NCI-H1105 treated with DMSO at 0.1 percent for 48 hours (cell line): ENCODE measurements around the gene HOXC4.
A peak's percentile ranks its signal among the peaks of the same experiment; 100 is the strongest.

Experiments
- DNase-seq: peaks from one replicate; lab custom pipeline; 2025; lab: John Stamatoyannopoulos, UW

HOXC4 gene

DNA sequence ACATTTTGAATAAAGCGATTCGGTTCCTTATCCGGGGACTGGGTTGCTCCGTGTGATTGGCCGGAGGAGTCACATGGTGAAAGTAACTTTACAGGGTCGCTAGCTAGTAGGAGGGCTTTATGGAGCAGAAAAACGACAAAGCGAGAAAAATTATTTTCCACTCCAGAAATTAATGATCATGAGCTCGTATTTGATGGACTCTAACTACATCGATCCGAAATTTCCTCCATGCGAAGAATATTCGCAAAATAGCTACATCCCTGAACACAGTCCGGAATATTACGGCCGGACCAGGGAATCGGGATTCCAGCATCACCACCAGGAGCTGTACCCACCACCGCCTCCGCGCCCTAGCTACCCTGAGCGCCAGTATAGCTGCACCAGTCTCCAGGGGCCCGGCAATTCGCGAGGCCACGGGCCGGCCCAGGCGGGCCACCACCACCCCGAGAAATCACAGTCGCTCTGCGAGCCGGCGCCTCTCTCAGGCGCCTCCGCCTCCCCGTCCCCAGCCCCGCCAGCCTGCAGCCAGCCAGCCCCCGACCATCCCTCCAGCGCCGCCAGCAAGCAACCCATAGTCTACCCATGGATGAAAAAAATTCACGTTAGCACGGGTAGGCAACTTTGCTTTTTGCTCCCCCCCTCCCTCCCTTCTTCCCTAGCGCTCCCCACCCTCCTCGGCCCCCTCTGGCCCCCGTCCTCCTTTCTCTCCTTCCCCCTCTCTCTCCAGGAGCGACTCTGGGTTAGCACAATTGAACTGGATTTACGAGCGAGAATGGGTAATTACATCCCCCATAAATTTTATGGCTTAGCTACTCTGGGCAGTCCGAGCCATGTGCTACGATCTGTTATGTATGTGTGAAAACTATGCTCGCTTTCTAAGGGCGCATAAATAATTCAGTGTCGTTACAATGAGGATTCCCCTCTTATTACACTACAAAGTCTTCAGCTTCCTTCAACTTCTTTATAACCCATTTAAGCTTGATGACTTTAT lies at the start of gene HOXC4:
HOXC4 (plus strand) TSS at position 85 of the 991 bp plus-strand sequence; CDS start at position 173, 88 bp downstream.
- DNase-seq: no peak

DNA sequence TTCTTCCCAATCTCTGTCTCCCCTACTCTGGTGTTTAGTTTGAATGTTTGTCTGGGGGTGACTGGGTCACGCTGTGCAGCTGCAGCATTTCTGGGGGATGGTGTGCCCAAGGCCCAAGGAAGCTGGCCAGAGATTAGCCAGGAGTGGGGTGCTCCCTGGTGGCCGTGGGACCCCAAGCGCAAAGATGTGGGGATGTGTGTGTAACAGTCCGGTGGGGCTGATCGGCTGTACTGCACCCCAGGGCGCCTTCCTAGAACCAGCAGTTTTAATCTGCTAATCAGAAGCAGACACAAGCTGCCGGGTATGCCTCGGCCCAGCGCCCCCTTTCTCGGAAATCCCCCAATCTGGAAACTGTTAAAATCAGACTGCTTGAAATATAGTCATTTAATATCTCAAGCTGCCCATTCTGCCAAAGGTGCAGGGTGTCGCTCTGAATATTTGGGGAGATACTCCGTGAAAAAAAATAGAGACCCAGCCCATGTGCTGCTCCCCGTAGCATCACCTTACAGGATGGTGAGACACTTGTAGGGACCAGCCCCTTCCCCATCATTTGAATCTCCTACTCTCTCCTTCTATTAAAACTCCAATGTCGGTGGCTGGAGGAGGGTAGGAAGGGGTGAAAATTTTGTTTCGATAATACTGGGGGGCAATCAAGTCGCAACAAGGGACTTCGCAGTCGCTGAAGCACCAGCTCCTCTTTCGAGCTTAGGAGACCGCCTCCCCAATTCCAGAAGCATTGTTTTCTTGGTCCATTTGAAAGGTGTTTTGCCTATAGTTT lies 49.4 kb upstream of the HOXC4 start:
- no peak for DNase-seq

DNA sequence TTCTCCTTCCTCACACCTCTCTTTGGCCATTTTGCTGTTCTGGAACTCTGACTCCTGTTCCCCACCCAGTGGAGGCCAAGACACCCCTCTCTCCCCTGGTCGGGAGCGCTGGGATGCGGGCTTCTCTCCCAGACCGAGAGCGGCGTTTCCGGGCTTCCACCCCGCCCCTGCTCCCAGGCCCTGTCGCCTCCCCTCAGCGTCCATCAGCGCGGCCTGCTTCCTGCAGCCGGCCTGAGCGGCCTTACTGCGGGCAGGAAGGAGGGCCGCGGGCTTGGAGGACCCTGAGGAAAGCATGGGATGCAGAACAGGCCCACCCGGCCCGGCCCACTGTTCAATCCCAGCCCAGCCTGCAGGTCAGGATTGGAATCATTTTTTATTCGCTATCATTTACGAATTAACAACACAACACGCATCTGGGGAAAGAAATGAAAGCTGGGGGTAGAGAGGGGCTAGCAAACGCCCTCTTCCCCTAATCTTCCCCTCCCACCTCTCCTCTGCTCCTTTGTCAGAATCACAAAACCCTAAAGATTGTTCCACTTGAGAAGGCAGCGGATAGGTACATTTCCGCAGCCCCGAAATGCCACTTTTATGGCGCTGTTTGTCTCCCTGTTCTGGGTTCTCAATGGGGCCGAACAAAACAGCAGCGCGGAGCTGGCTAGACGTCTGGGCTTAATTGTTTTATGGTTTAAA lies 48.6 kb upstream of the HOXC4 start:
- no peak for DNase-seq

DNA sequence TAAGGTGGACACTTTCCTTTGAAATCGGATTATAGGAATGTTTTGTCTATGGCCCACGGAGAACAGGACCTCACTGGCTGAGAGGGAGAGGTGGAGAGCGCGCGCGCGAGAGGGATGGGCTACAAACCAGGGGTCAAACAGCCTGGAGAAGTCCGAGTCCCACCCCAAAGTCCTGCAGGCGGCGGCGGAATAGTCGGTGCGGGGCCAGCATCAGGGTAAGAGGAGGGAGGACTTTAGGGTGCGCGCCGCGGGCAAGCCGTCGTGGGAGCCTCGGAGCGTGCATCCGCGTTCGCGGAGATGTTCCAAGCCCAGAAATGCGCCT lies 48.1 kb upstream of the HOXC4 start:
- DNase-seq: no peak

DNA sequence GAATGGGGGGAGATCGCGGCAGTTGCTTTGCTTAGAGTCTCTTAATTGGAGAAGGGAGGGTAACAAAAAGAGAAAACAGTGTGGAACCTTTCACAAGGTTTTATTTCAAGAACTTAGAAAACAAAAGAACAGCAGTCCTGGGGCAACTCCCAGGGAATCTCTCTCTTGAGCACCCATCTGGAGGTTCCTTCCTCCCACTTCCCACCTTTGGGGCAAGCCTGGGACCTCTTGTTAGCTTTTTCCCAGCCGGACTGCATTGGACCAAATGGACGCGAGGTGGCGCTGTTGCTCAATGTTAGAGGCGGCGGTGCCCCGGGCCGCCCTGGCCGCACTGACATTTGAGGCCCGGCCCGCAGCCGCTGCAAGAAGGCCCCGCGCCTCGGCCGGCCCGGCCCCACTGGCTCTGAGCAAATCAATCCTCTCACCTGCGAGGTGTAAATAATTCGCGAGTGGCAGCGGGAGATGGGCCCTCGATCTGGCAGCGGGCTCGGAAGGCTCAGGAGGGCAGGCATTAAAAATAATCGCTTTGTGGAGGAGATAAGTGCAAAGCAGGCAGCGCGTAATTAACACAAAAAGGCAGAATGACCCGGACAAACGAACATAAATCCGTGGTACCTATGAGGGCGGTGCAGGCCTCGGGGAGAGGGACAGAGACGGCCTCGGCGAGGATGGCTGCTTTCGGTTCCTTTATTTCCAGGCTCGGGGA lies 47.6 kb upstream of the HOXC4 start:
- peak; percentile 18 for DNase-seq

DNA sequence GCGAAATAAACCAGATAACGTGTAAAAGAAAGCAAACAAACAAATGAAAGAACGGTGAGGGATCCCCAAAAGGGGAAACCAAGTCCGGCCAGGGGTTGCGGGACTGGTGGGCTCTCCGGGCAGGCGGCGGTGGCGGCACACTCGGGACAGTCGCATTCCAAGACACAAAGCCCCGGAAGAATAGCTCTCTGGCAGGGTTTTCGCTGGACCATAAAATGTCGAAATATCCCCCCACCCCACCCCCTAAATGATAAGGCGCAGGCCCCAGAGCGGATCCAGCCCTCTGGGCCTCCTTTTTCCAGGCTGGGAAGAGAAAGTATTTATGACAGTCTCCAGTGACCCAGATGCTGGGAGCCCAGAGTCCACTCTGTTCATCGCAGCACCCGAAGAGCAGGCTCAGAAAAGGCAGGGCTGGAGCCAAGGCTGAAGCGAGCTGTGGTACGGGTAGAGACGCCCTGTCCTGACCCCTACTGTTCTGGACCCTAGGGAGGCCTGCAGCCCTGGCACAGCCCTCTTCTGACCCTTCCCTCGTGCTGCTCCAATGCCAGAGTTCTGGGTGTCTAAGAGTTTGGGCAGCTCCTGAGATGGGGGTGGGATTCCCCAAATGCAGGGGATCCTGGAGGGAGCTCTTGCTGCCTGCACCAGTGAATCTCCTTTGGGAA lies 46.9 kb upstream of the HOXC4 start:
- DNase-seq: no peak

DNA sequence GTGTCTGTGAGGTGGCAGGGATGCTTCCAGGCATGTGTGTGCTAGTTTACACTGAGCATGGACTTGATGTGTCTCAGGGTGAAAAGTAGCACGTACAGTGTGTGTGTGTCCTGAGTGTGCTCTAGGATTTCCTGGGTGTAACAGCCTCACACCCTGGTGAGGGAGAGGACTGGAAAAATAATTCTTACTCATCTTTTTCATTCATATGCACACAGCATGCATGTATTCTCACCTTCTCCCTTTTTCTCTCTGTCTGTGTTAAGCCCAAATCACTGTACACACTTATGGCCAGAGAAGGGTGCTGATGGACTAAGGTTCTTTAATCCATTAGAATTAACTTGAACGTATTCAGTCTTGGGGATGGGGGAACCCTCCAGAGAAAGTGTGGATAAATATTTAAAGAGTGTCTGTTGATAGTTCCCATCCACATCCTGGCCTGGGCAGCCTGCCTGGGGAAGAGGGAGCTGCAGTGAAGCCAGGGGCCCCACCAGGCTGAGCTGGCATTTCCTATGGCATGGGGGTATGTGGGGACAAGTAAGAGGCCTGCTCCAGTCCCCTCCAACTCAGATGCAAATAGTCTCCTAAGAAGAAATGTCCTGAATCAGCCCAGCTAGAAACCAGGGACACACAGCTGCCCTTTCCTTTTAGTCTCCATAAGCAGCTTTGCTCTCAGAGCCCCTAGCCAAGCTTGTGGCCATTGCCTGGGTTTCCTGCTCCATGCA lies 45.9 kb upstream of the HOXC4 start:
- DNase-seq: no peak

DNA sequence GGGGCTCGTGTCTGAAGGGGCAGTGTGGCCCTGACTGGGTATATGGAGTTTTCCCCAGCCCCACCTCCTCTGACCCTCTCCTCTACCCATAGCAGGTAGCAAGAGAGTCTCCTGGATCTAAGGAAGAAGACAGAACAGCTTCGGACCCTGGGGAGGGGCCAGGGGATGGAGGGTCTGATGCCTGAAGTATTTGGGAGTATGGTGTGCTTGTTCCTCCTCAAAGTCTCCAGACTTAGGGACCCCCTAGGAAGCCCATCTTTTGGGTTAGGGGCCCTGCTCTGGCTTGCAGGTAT lies 45.4 kb upstream of the HOXC4 start:
- DNase-seq: no peak

DNA sequence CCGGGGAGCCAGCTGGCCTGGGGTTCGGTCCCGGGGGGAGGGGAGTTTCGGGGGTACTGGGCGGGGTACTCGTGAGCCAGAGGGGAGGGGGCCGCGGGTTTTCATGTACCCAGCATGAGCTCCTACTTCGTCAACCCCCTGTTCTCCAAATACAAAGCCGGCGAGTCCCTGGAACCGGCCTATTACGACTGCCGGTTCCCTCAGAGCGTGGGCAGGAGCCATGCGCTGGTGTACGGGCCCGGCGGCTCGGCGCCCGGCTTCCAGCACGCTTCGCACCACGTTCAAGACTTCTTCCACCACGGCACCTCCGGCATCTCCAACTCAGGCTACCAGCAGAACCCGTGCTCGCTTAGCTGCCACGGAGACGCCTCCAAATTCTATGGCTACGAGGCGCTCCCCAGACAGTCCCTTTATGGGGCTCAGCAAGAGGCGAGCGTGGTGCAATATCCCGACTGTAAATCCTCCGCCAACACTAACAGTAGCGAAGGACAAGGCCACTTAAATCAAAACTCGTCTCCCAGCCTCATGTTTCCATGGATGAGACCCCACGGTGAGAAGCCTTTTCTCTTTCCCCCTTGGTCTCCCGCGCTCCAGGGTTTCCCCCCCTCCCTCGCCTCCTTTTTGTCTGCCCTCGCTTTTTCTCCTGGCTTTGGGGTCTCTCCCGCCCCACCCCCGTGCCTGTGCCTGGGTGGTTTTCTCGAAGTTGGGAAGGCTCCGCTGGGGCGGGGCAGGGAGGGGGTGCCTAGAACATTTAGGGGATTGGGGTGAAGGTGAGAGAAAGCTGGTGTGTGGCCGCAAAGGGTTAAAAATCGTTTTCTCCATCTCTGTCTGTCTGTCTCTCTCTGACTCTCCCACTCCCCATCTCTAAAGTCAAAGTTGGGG lies 44.2 kb upstream of the HOXC4 start:
- DNase-seq: no peak

DNA sequence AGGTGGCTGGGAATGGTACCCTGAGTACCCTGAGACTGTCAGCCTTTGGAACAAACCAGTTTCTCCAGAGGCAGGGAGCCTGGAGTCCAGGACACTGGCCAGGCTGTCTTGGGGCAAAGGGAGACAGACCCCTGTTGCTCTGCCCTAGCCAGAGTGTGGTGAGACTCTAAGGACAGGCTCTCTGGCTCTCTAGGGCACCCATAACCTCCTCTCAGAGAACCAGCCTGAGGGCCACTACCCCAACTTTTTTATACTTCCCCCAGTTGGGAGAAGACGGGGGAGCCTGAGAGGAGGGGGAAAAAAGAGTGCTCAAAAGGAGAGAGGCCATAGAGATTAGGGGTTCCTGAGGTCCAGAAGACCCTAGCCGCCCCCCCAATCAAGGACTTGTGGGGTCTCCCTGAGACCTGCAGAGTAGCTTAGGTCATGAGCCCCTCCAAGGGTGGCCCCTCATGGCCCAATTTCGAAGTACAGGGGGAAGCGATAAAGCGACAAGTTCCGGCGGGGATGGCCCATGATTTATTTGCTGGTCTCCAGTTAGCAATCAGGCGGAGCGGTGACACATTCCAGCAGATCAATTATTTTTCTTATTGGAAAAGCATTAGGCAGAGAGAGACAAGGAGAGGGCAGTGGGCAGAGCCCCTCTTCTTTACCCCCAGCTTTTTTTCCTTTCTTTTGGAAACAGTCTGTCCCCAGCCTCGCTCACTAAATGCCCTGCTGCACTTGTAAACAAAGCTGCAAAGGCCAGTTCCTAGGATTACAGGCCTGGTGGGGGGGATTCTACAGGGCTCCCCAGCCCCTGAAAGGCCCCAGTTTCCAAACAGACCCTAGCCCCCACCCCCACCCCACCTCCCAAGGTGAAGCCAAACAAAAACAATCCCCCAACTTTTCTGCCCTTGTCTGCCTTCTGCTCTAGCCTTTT lies 43.3 kb upstream of the HOXC4 start:
- no peak for DNase-seq

DNA sequence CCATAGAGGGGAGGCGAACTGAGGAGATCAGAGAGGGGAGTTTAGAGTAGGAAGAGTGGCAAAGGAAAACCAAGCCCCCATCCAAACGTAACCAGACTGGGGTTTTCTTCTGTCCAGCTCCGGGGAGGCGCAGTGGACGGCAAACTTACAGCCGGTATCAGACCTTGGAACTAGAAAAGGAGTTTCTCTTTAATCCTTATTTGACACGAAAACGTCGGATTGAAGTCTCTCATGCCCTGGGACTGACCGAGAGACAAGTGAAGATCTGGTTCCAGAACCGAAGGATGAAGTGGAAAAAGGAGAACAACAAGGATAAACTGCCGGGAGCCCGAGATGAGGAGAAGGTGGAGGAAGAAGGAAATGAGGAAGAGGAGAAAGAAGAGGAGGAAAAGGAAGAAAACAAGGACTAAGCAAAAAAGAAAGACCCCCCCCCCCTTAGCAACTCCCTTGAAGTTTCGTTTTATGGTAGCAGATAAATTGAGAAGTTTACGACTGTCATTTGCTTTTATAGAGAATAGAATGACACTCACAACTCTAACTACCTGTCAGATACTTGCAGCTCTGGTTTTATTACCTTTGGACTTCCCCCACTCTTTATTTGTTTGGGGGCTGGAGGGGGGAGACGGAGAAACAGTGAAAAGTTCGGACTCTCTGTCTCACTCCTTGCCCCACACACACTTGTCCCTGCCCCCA lies 42.5 kb upstream of the HOXC4 start:
- no peak for DNase-seq

DNA sequence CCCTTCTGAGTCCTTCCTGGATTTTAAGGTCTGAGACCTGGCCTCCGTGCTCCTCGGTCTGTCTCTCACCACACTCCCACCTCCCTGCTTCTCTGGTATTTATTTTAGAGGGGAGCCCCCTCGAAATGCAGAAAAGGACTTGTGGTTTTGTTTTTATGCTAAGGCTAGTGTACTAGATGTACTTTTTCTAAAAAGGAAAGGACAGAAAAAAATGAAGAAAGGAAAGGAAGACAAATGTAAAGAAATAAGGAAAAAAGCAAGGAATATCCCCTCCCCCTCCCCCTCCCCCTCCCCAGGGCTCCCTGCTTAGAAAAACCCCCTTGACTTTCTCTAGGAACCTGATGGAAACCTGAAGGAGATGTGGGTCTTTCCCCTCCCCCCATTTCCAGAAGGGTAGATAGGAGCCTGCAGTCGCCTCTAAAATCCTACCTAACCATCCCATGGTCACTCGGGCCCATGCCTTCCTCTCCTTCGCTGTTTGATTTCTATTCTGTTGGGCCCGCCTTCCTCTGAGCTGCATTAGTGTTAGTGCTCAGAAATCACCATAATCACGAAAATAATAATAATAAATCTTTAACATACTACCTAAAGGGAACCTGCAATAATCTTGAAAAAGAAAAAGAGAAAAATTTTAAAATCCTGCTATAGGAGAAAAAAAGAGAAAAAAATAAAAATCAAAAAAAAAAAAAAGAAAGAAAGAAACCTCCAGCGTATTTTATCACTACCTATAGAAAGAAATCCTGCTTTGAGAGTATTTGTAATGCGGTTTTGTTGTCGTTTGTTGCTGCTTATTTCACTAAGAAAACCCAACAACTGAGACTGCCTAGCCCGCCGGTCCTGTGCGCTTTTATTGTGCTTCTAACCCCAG lies 41.7 kb upstream of the HOXC4 start:
- no peak for DNase-seq

DNA sequence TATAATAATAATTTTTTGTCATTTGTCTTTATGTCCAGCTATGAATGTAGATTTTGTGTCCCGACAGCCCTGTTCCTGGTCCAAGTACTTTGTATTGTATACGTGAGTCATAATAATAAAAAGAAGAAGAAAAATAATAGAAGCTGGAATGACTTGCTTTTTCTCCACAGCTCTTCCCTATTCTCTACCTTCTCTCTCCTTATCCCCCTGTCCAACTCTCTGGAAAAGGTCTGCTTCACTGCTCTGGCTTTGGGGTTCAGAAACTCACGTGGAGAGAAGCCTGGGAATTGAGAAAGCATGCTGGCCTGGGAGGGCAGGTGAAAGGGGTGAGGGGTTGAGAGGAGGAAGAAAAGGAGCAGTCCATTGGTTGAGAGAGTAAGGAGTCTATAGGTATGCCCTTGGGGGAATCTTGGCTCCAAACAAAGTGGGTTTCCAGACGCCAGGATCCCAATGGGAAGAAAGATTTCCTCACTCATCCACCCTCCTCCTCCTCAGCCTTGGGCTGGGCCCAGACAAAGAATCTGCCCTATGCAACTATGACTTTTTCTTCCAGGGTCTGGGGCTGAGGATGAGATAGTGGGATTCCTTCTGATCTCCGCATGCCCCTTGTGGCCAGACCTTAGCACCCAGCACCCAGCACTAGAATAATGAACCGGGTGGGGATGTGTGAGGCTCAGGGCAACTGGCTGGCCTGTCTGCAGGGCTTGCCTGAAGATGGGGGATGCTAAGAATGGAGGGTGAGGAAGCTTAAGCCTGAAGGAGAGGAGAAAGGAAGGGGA lies 40.8 kb upstream of the HOXC4 start:
- DNase-seq: no peak

DNA sequence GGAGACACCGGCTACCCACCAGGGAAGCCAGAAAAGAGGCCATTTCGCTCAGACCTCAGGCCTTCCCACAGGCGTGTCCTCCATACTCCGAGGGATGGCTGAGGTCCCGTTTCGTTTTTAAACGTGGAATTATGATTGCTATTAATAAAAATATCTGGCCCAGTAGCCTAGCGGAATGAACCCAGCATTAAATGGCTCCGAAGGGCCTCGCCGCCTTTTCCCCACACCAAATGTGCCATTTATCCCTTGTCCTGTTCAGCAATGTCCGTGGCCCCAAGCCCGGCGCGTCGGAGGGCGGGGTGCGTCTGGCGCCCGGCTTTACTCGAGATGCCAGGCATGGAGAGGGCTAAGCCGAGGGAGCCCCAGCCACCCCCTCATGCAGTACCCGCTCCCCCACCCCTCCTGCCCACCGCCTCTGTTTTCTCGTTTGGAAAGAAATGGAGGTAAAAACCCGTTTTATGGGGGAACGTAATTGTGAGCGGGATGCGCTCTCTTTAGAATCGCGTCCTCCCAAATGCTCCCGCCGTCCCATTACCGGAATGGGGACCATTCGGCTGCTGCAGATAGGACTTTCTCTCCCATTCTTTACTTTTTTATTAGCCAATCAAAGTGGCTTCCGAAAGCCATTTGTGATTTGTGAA lies 39.1 kb upstream of the HOXC4 start:
- DNase-seq: no peak

DNA sequence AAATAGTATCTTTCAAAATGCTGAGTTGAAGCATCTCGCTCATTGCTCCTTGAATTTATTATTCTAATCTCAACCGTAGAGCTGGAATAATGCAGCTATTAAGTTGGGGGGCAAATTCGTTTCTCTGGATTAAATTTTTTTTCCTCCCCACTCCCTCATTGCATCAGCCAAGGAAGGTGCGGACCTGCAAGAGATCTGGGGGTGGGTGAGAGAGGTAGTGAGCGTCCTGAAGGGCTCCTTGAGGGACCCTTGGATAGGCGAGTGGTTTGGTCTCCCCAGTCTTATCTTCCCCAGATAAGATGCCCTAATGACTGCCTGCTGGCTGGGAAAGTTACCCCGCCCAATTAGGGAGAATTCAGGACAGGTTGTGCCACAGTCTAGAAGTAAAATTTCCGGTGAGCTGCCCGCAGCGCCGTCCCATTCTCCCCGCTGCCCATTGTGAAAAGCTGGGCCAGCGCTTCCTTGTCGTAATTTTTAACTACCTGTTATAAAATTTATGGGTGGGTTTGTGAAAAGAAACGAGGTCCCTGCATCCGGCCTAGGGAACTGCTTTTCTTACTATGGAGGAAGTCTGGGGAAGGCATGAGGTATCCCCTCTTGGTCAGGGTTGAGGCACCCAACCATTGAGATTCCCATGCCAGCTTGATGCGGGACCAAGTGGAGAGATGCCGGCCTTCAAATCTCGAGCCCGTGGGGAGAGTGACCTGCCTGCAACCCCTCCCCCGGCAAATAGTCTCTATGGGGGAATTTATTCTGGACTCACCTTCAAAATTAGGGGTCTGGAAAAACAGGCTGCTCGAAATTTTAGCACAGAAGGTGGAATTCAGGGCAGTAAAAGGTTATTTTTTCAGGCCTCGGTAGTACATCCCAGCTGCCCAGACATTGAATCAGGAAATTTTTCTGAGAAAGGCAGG lies 38.4 kb upstream of the HOXC4 start:
- DNase-seq: no peak
